ENCODE results near the gene MTERF2. TPM values are rescaled to one million over a fixed set of nuclear protein-coding genes. Genes with fewer than 3 reads are reported as not detected.

Gene MTERF2
- total RNA-seq, 1 donor from 2014 or later, result 7.7 TPM

DNA sequence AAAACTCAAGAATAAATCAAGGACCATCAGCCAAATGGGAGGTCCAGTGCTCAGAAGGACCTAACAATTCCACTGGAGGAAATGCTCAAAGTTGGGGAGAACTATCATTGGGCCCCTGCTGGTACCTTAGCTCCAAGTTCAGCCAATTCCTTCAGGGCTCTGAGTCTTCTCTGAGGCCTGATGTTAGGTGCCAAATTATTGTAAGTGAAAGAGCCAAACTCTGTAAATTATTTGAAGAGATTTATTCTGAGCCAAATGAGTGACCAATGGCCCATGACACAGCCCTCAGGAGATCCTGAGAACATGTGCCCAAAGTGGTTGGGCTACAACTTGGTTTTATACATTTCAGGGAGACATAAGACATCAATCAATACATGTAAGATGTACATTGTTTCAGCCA is 39.5 kb downstream of the MTERF2 start:
- no peaks in the 10 kb centered on the region for H3K9me3 Mint-ChIP-seq (ENCODE audit: unreplicated experiment)
- H3K27me3 Mint-ChIP-seq (ENCODE audit: unreplicated experiment), result peaks cover 4% of the 10 kb centered on the region
- H3K4me3 Mint-ChIP-seq (ENCODE audit: unreplicated experiment), result no peak overlapping the region
- TF ChIP-seq, protein P1, sequence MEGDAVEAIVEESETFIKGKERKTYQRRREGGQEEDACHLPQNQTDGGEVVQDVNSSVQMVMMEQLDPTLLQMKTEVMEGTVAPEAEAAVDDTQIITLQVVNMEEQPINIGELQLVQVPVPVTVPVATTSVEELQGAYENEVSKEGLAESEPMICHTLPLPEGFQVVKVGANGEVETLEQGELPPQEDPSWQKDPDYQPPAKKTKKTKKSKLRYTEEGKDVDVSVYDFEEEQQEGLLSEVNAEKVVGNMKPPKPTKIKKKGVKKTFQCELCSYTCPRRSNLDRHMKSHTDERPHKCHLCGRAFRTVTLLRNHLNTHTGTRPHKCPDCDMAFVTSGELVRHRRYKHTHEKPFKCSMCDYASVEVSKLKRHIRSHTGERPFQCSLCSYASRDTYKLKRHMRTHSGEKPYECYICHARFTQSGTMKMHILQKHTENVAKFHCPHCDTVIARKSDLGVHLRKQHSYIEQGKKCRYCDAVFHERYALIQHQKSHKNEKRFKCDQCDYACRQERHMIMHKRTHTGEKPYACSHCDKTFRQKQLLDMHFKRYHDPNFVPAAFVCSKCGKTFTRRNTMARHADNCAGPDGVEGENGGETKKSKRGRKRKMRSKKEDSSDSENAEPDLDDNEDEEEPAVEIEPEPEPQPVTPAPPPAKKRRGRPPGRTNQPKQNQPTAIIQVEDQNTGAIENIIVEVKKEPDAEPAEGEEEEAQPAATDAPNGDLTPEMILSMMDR (IDR thresholded peaks at IDR 0.05; ENCODE audit: unreplicated experiment), result no peak
- peaks cover 3% of the 10 kb centered on the region for H3K36me3 Mint-ChIP-seq (ENCODE audit: low read depth, unreplicated experiment)
- no peak overlapping the region for H3K27ac Mint-ChIP-seq (ENCODE audit: unreplicated experiment)
- no peak for DNase-seq (ENCODE audit: low spot score)
- no peaks in the 10 kb centered on the region for H3K4me1 Mint-ChIP-seq (ENCODE audit: unreplicated experiment)

DNA sequence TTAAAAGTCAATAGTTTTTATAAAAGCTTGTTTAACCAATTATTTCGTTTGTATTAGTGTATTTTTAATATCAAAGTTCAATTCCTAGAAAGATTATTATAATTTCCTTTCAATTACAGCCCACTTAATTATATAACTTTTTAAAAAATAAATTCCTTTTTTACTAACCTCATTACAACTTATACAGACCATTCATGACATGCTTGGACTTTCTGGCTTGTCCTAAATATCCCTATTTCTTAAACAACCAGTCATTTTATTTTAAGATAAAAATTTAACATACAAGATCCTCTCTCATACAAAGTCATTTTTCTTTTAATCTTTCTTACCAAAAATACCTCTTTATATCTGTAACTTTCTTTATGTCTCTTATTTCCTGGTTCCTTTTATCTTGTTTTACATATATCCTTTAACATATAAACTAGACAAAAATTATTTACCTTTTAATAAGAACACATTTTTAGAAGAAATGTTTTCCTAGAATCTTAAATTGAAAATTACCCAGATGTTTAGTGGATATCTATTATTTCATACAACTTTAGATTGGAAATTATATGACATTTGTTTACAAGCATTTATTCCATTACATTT is 41.6 kb downstream of the MTERF2 start:
- DNase-seq (ENCODE audit: low spot score), result no peak
- Mint-ChIP-seq H3K4me3 (ENCODE audit: unreplicated experiment) (no peak overlapping the region), H3K9me3 (ENCODE audit: unreplicated experiment) (no peaks in the 10 kb centered on the region), H3K36me3 (ENCODE audit: low read depth, unreplicated experiment) (peaks cover 3% of the 10 kb centered on the region), H3K4me1 (ENCODE audit: unreplicated experiment) (no peaks in the 10 kb centered on the region), H3K27me3 (ENCODE audit: unreplicated experiment) (peaks cover 3% of the 10 kb centered on the region), H3K27ac (ENCODE audit: unreplicated experiment) (no peak overlapping the region)
- TF ChIP-seq, protein P1 (IDR thresholded peaks at IDR 0.05; ENCODE audit: unreplicated experiment), result no peak

DNA sequence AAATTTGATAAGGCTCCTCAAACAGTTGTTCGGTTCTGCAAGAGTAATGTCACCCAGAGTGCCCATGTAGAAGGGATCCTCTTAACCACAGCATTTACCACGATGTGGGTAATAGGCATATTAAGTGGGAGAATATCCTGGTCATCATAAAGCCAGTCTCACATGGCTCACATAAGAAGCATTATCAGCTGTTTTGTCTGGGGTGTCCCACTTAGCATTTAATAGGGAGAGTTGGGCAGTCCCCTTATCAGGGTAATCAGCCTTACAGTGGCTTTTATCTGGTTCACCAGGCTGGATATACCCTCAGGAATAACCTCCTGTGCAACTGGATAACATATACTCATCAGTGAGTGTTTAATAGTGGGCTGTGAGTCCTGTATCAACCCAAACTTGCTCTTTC is 44.2 kb downstream of the MTERF2 start:
- Mint-ChIP-seq H3K4me3 (ENCODE audit: unreplicated experiment) (no peak overlapping the region), H3K27ac (ENCODE audit: unreplicated experiment) (no peak overlapping the region), H3K4me1 (ENCODE audit: unreplicated experiment) (no peaks in the 10 kb centered on the region), H3K9me3 (ENCODE audit: unreplicated experiment) (no peaks in the 10 kb centered on the region), H3K36me3 (ENCODE audit: low read depth, unreplicated experiment) (peaks cover 4% of the 10 kb centered on the region), H3K27me3 (ENCODE audit: unreplicated experiment) (peaks cover 3% of the 10 kb centered on the region)
- DNase-seq (ENCODE audit: low spot score), result no peak
- TF ChIP-seq, protein P1 (IDR thresholded peaks at IDR 0.05; ENCODE audit: unreplicated experiment), result no peak

DNA sequence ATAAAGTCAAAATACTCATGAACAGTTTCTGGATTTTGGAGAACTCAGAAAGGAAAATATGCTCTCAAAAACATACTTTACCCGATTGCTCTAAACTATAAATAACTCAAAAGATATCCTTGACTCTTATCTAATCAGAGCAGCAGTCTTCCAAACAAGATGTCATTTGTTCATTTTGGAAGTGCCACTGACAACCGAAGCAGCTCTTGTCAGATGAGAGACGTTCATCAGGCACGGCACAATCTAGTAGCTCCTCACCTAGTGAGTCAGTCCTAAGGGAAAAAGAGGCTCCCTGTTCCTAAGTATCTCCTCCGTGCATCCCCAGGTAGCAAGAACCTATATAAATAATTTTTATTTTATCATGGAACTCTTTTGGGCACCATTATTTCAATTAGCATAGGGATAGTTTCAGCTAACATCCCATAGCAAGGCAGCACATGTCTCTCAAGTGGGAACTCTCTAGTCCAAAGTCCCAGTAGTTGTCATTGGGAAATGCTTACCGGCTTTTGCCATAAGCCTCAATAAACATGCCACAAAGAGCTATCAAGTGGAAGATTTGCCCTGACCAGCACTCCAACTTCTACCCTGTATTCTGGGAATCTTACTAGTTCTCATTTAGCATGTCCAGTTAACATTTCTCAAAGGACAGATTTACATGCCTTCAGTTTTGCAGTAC is 45.3 kb downstream of the MTERF2 start:
- H3K4me1 Mint-ChIP-seq (ENCODE audit: unreplicated experiment), result no peaks in the 10 kb centered on the region
- H3K4me3 Mint-ChIP-seq (ENCODE audit: unreplicated experiment), result no peak overlapping the region
- peaks cover 6% of the 10 kb centered on the region for H3K27me3 Mint-ChIP-seq (ENCODE audit: unreplicated experiment)
- DNase-seq (ENCODE audit: low spot score), result no peak
- H3K27ac Mint-ChIP-seq (ENCODE audit: unreplicated experiment), result no peak overlapping the region
- TF ChIP-seq, protein P1 (IDR thresholded peaks at IDR 0.05; ENCODE audit: unreplicated experiment), result no peak
- H3K9me3 Mint-ChIP-seq (ENCODE audit: unreplicated experiment), result no peaks in the 10 kb centered on the region
- H3K36me3 Mint-ChIP-seq (ENCODE audit: low read depth, unreplicated experiment), result peaks cover 4% of the 10 kb centered on the region

DNA sequence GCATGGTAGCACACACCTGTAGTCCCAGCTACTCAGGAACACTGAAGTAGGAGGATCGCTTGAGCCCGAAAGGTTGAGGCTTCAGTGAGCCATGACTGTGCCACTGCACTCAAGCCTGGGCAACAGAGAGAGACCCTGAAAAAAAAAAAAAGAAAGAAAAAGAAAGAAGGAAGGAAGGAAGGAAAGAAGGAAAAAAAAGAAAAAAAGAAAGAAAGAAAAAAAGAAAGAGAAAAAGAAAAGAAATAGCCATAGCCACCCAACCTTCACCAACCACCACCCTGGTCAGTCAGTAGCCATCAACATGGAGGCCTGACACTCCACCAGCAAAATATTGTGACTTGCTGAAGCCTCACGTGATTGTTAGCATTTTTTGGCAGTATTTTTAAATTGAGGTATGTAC is 52.7 kb downstream of the MTERF2 start:
- peaks cover 3% of the 10 kb centered on the region for H3K27me3 Mint-ChIP-seq (ENCODE audit: unreplicated experiment)
- no peak for DNase-seq (ENCODE audit: low spot score)
- H3K27ac Mint-ChIP-seq (ENCODE audit: unreplicated experiment), result no peak overlapping the region
- peaks cover 4% of the 10 kb centered on the region for H3K36me3 Mint-ChIP-seq (ENCODE audit: low read depth, unreplicated experiment)
- TF ChIP-seq, protein P1 (IDR thresholded peaks at IDR 0.05; ENCODE audit: unreplicated experiment), result no peak
- H3K9me3 Mint-ChIP-seq (ENCODE audit: unreplicated experiment), result no peaks in the 10 kb centered on the region
- H3K4me3 Mint-ChIP-seq (ENCODE audit: unreplicated experiment), result no peak overlapping the region
- H3K4me1 Mint-ChIP-seq (ENCODE audit: unreplicated experiment), result no peaks in the 10 kb centered on the region
